IMR-90 (cell line): ENCODE data around the gene GNAT3. TPM values are rescaled to one million over a fixed set of nuclear protein-coding genes. Genes with fewer than 3 reads are reported as not detected.

Experiments
- ATAC-seq: fragments of 200-7000 bp; cut with Tn5 transposase; 2 replicates; pipeline ENCODE4 v1.9.1; 2020; ENCODE audit warnings: low read depth, mild to moderate bottlenecking, moderate library complexity
- BruUV-seq: library from RNA; stranded (reverse); fragments of 400-500 nt; replicated peaks from 2 replicates; lab custom pipeline; 2021; lab: Mats Ljungman, UMichigan
- CTCF ChIA-PET: fragments of 300-600 bp; formaldehyde crosslinking; extraction: SDS; loops from one replicate; lab custom pipeline; 2021; ENCODE audit warnings: antibody characterized with exemption; lab: Yijun Ruan, JAX
- POLR2A ChIA-PET: fragments of 300-600 bp; sonication (Branson Sonifier 250); formaldehyde crosslinking; loops from one replicate; lab custom pipeline; 2022; ENCODE audit warnings: antibody characterized with exemption; ENCODE audit not compliant: unreplicated experiment; lab: Charles Lee
- DNase-seq: peaks from one replicate; pipeline ENCODE4 v3.0.0; 2013
- H2AFZ ChIP-seq: replicated peaks from 2 replicates; pipeline ENCODE3; 2013; ENCODE audit warnings: low read length, mild to moderate bottlenecking; ENCODE audit not compliant: poor library complexity
- H2AK5ac ChIP-seq: 2 replicates; pipeline ENCODE4 v1.6.1; 2013; ENCODE audit warnings: low read depth, low read length, inconsistent platforms
- H2AK9ac ChIP-seq: replicated peaks from 2 replicates; pipeline ENCODE3; 2013; ENCODE audit warnings: mild to moderate bottlenecking, low read depth, low read length, moderate library complexity; ENCODE audit not compliant: poor library complexity
- H2BK120ac ChIP-seq: 2 replicates; pipeline ENCODE4 v1.6.1; 2013; ENCODE audit warnings: low read depth, low read length, inconsistent platforms
- H2BK15ac ChIP-seq: 3 replicates; pipeline ENCODE4 v1.6.1; 2013; ENCODE audit warnings: low read depth, low read length, inconsistent platforms
- H2BK20ac ChIP-seq: 2 replicates; pipeline ENCODE4 v1.6.1; 2013; ENCODE audit warnings: low read depth, mild to moderate bottlenecking, inconsistent platforms, low read length, moderate library complexity
- H2BK5ac ChIP-seq: 2 replicates; pipeline ENCODE4 v1.6.1; 2013; ENCODE audit warnings: mild to moderate bottlenecking, low read depth, low read length, inconsistent platforms; ENCODE audit not compliant: poor library complexity, severe bottlenecking
- H3K14ac ChIP-seq: replicated peaks from 2 replicates; pipeline ENCODE4 v1.6.1; 2013; ENCODE audit warnings: low read depth, low read length, inconsistent platforms
- H3K18ac ChIP-seq: 2 replicates; pipeline ENCODE4 v1.6.1; 2013; ENCODE audit warnings: low read depth, low read length, control low read depth
- H3K23ac ChIP-seq: 2 replicates; pipeline ENCODE4 v1.6.1; 2013; ENCODE audit warnings: low read depth, low read length, inconsistent platforms
- H3K27ac ChIP-seq: 2 replicates; pipeline ENCODE4 v1.5.1; 2013; ENCODE audit warnings: mild to moderate bottlenecking, control low read depth, low read length; ENCODE audit not compliant: insufficient read depth
- H3K27me3 ChIP-seq: 2 replicates; pipeline ENCODE4 v1.6.1; 2013; ENCODE audit warnings: low read length; ENCODE audit not compliant: control insufficient read depth, insufficient read depth
- H3K36me3 ChIP-seq: 2 replicates; pipeline ENCODE4 v1.6.1; 2013; ENCODE audit warnings: low read length, mixed read lengths; ENCODE audit not compliant: control insufficient read depth, insufficient read depth
- H3K4ac ChIP-seq: 2 replicates; pipeline ENCODE4 v1.6.1; 2013; ENCODE audit warnings: low read depth, low read length, inconsistent platforms
- H3K4me1 ChIP-seq: 2 replicates; pipeline ENCODE4 v1.6.1; 2013; ENCODE audit warnings: low read length, mixed read lengths; ENCODE audit not compliant: control insufficient read depth, insufficient read depth
- H3K4me2 ChIP-seq: 2 replicates; pipeline ENCODE4 v1.6.1; 2013; ENCODE audit warnings: low read depth, mild to moderate bottlenecking, control low read depth, low read length, moderate library complexity
- H3K4me3 ChIP-seq: 2 replicates; pipeline ENCODE4 v1.5.1; 2013; ENCODE audit warnings: low read depth, mild to moderate bottlenecking, control low read depth, low read length, moderate library complexity; ENCODE audit not compliant: insufficient read depth
- H3K56ac ChIP-seq: 2 replicates; pipeline ENCODE4 v1.6.1; 2013; ENCODE audit warnings: low read length, inconsistent platforms; ENCODE audit not compliant: insufficient read depth; ENCODE audit errors: extremely low read depth
- H3K79me1 ChIP-seq, 2 experiments: 2 replicates each; pipeline ENCODE4 v1.6.1; 2013; ENCODE audit warnings: low read length in 2 of 2, inconsistent platforms in 1 of 2, low read depth in 1 of 2
- H3K9ac ChIP-seq: 2 replicates; pipeline ENCODE4 v1.6.1; 2013; ENCODE audit warnings: low read depth, low read length, control low read depth
- H3K9me1 ChIP-seq: 2 replicates; pipeline ENCODE4 v1.6.1; 2013; ENCODE audit warnings: low read length, inconsistent platforms; ENCODE audit not compliant: insufficient read depth
- H3K9me3 ChIP-seq: 2 replicates; pipeline ENCODE4 v1.6.1; 2013; ENCODE audit warnings: low read length; ENCODE audit not compliant: control insufficient read depth, insufficient read depth
- H4K20me1 ChIP-seq: 2 replicates; pipeline ENCODE4 v1.6.1; 2013; ENCODE audit warnings: low read length, inconsistent platforms; ENCODE audit not compliant: insufficient read depth
- H4K5ac ChIP-seq: 2 replicates; pipeline ENCODE4 v1.6.1; 2013; ENCODE audit warnings: mild to moderate bottlenecking, low read depth, low read length, control low read depth
- H4K8ac ChIP-seq, 2 experiments: 2 replicates each; pipeline ENCODE4 v1.6.1; 2013; ENCODE audit warnings: low read depth in 2 of 2, low read length in 2 of 2, control low read depth in 1 of 2, inconsistent platforms in 1 of 2
- H4K91ac ChIP-seq: 2 replicates; pipeline ENCODE4 v1.6.1; 2013; ENCODE audit warnings: low read depth, low read length, inconsistent platforms; ENCODE audit not compliant: insufficient read depth
- BHLHE40 ChIP-seq: fragments of 150-350 bp; IDR thresholded peaks from 2 replicates; pipeline ENCODE4 v1.6.1; 2016; ENCODE audit warnings: mild to moderate bottlenecking, low read depth, low read length
- WGBS, 2 experiments: methylation state at CpG; one replicate each; pipeline versions ENCODE4 v1.1.5 to v1.1.7; 2013; ENCODE audit warnings: missing lambda C conversion rate in 2 of 2; ENCODE audit not compliant: insufficient read length in 1 of 2; ENCODE audit errors: extremely low coverage in 2 of 2; 5-methylcytosine and 5-hydroxymethylcytosine counted together
- dilution Hi-C: fragments of 300-500 bp; cut with HindIII; formaldehyde crosslinking; loops from one replicate; pipeline ENCODE4 v1.14.3; 2018; ENCODE audit warnings: low sequenced_read_pairs; ENCODE audit not compliant: unreplicated experiment
- in situ Hi-C: fragments of 300-500 bp; cut with MboI; formaldehyde crosslinking; loops from 3 replicates; pipeline ENCODE4 v1.14.3; 2019; ENCODE audit warnings: low sequenced_read_pairs, inconsistent platforms, mixed read lengths
- intact Hi-C: fragments of 100-400 bp; cut with micrococcal nuclease; formaldehyde crosslinking; loops from 2 replicates; pipeline ENCODE4 v1.10.0; 2022
- polyA plus RNA-seq, 3 experiments: library from polyadenylated mRNA; depleted of rRNA; stranded (reverse); fragments of >200 nt; gene quantifications; 2 replicates each; pipeline ENCODE4 v1.2.3, GENCODE V29; 2012; ENCODE audit warnings: low replicate concordance in 1 of 3
- total RNA-seq: library from RNA; depleted of rRNA; stranded (reverse); fragments of >200 nt; gene quantifications from 2 replicates; pipeline ENCODE4 v1.2.3, GENCODE V29; 2012

The GNAT3 gene
- total and polyA plus RNA-seq, 2 of the 4 experiments (the other 2 are of a cell fraction): not detected

- Histone ChIP-seq H3K23ac (no peak overlapping the region), H3K9me1 (no peaks in the 10 kb centered on the region), H4K20me1 (no peaks in the 10 kb centered on the region), H2BK5ac (no peak overlapping the region), H2AFZ (no peak overlapping the region), H2BK20ac (no peak overlapping the region), H3K4ac (no peak overlapping the region), H3K27me3 (no peaks in the 10 kb centered on the region), H2AK5ac (no peak overlapping the region), H3K4me2 (no peak overlapping the region), H4K8ac (no peak overlapping the region), H3K9me3 (no peaks in the 10 kb centered on the region), H3K9ac (no peak overlapping the region), H4K91ac (no peak overlapping the region), H3K27ac (no peak overlapping the region), H3K56ac (no peak overlapping the region), H3K4me1 (peaks cover under 1% of the 10 kb centered on the region), H2BK120ac (no peak overlapping the region), H3K79me1 (no peaks in the 10 kb centered on the region), H2BK15ac (no peak overlapping the region), H3K14ac (no peak overlapping the region), H3K18ac (no peak overlapping the region), H3K4me3 (no peak overlapping the region), H2AK9ac (no peak overlapping the region), H3K36me3 (no peaks in the 10 kb centered on the region), H4K5ac (no peak overlapping the region)
- no peak for TF ChIP-seq BHLHE40
- ChIA-PET CTCF (no interaction called here), POLR2A (interaction anchor here (0.6 kb wide), 1 partner anchor 265 kb away, joined by 3 read pairs; no protein-coding TSS in a partner anchor)
- WGBS, 2 experiments: no CpG with 5 or more reads among the region's 3 CpGs
- dilution Hi-C loops: no loop called here
- intact Hi-C loops: no loop called here
- no TSS peak for BruUV-seq
- in situ Hi-C loops: no loop called here
- ATAC-seq (no peak), DNase-seq (no peak)
These were observed 96.8 kb downstream of the GNAT3 start for GRCh38 chr7:80415114-80415513.
